ENCODE measurements around the gene KLF13.

DNA sequence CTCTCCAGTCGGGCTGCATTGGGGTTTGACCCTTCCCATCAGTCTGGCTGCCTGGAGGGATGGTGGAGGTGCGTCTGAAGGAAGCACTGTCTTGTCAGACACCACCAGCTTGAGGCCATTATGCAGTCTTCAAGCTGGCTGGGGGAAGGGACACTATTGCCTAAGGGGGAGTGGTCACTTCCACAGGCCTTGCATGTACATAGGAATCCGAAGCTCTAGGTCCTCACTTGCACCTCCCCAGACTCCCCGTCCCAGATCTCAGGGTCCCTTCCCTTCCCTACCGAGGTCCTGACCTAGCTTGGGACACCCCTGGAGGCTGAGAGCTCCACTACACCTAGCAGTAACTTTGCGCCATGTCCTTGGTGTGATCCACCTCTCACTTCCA, 48.6 kb upstream of the KLF13 start:
- TF ChIP-seq CTCF (IDR thresholded peaks at IDR 0.05; ENCODE audit: low read depth, low read length) (no peak), MAX (IDR thresholded peaks at IDR 0.05; ENCODE audit: low read depth, low read length) (no peak), MYC (IDR thresholded peaks at IDR 0.05; ENCODE audit: low read depth, low read length) (no peak), POLR2A (IDR thresholded peaks at IDR 0.05; ENCODE audit: extremely low read depth, insufficient read length) (no peak)
